Heart left ventricle (tissue), 13 donors: ENCODE results near the gene CDH20.

Experiments
- CTCF ChIP-seq, 12 donors: fragments of 200-600 bp; sonication (generic) in 4 of 12; IDR thresholded peaks; one replicate each; pipeline versions ENCODE4 v1.5.0 to v1.8.0; 2018 to 2022; ENCODE audit warnings: antibody characterized with exemption in 12 of 12, mild to moderate bottlenecking in 5 of 12
- POLR2A ChIP-seq, 2 donors: fragments of 450-650 bp; IDR thresholded peaks; one replicate each; pipeline ENCODE4 v1.6.1; 2017; ENCODE audit warnings: antibody characterized with exemption in 2 of 2, mild to moderate bottlenecking in 2 of 2, moderate library complexity in 2 of 2
- donor health status: ischemic (EF 13 %, LVEDD 7.1; RV severe dilation, severe dysfunction).
- donor health status: DM: no; HTN: yes; CAD: no.
- donor health status: DM: no; HTN: no; CAD: no.
- donor health status: ischemic (EF 25% LVEDD 6.9; RV normal size, moderate dysfunction).
- donor health status: ischemic (EF 25% LVEDD 5.7; RV mildly dilated, moderate dysfunction).
- donor health status: ischemic (EF 35%, LVEDD 5.7; RV mildly dilated, moderate dysfunction).
- donor health status: nonischemic (EF 11% LVEDD 7.7; RV severe dilation, severe dysfunction).
- donor health status: DM: yes; HTN: yes; CAD: no.
- donor health status: PGD.
- donor health status: ischemic (EF 29% LVEDD 5.4; RV normal size, mild dysfunction).
- donor health status: nonischemic (EF 23%, LVEDD 6.1; RV moderate dilation, normal function).

GRCh38 chr18:61589724-61590065 lies 256.5 kb downstream of the CDH20 start:
- TF ChIP-seq CTCF (IDR thresholded peaks at IDR 0.05) = no peak
- no peak for TF ChIP-seq POLR2A (IDR thresholded peaks at IDR 0.05)
